H9 (cell line): Measurements from ENCODE around the gene ACACA. TPM values are rescaled to one million over a fixed set of nuclear protein-coding genes. Genes with fewer than 3 reads are reported as not detected.

Experiments
- DNase-seq: peaks from one replicate; pipeline ENCODE4 v3.0.0-alpha.2; 2017
- H2AFZ ChIP-seq: one replicate; pipeline ENCODE4 v1.6.1; 2013; ENCODE audit warnings: mild to moderate bottlenecking, low read length, control low read depth, moderate library complexity
- H2AK5ac ChIP-seq: 2 replicates; pipeline ENCODE4 v1.6.1; 2013; ENCODE audit warnings: low read length, control low read depth, mixed read lengths; ENCODE audit not compliant: insufficient read length
- H2BK120ac ChIP-seq: one replicate; pipeline ENCODE4 v1.6.1; 2013; ENCODE audit warnings: low read depth, mild to moderate bottlenecking, low read length, control low read depth, inconsistent platforms; ENCODE audit not compliant: poor library complexity, severe bottlenecking
- H2BK12ac ChIP-seq: 2 replicates; pipeline ENCODE4 v1.6.1; 2013; ENCODE audit warnings: low read length, control low read depth, mixed read lengths, low read depth; ENCODE audit not compliant: insufficient read length
- H2BK15ac ChIP-seq: 2 replicates; pipeline ENCODE4 v1.6.1; 2013; ENCODE audit warnings: low read depth, low read length, control low read depth
- H2BK20ac ChIP-seq: one replicate; pipeline ENCODE4 v1.6.1; 2013; ENCODE audit warnings: low read depth, mild to moderate bottlenecking, low read length, control low read depth, inconsistent platforms; ENCODE audit not compliant: poor library complexity, severe bottlenecking
- H2BK5ac ChIP-seq: 2 replicates; pipeline ENCODE4 v1.6.1; 2013; ENCODE audit warnings: low read length, control low read depth, mixed read lengths; ENCODE audit not compliant: insufficient read length
- H3K14ac ChIP-seq: 2 replicates; pipeline ENCODE4 v1.6.1; 2013; ENCODE audit warnings: low read length, control low read depth; ENCODE audit not compliant: insufficient read depth
- H3K18ac ChIP-seq: 2 replicates; pipeline ENCODE4 v1.6.1; 2013; ENCODE audit warnings: low read depth, mild to moderate bottlenecking, mixed read lengths, low read length, control low read depth; ENCODE audit not compliant: insufficient read length
- H3K23ac ChIP-seq: 2 replicates; pipeline ENCODE4 v1.6.1; 2013; ENCODE audit warnings: low read length, control low read depth, mixed read lengths, low read depth; ENCODE audit not compliant: insufficient read length
- H3K23me2 ChIP-seq: 2 replicates; pipeline ENCODE4 v1.6.1; 2013; ENCODE audit warnings: low read depth, mild to moderate bottlenecking, mixed read lengths, low read length, control low read depth; ENCODE audit not compliant: insufficient read length, poor library complexity, severe bottlenecking
- H3K27ac ChIP-seq: 2 replicates; pipeline ENCODE4 v1.5.1; 2013; ENCODE audit warnings: low read length, control low read depth, mixed read lengths, low read depth; ENCODE audit not compliant: insufficient read length
- H3K27me3 ChIP-seq: 2 replicates; pipeline ENCODE4 v1.6.1; 2013; ENCODE audit warnings: low read length, control low read depth, inconsistent platforms; ENCODE audit not compliant: insufficient read depth
- H3K4ac ChIP-seq: 2 replicates; pipeline ENCODE4 v1.6.1; 2013; ENCODE audit warnings: low read depth, mild to moderate bottlenecking, control low read depth, inconsistent platforms, low read length, moderate library complexity
- H3K4me1 ChIP-seq: 2 replicates; pipeline ENCODE4 v1.6.1; 2013; ENCODE audit warnings: low read length, control low read depth, inconsistent platforms; ENCODE audit not compliant: insufficient read depth
- H3K4me2 ChIP-seq: 2 replicates; pipeline ENCODE4 v1.6.1; 2013; ENCODE audit warnings: low read length, control low read depth, mixed read lengths; ENCODE audit not compliant: insufficient read length, insufficient read depth
- H3K56ac ChIP-seq: 2 replicates; pipeline ENCODE4 v1.6.1; 2013; ENCODE audit warnings: low read depth, mild to moderate bottlenecking, mixed read lengths, low read length, control low read depth; ENCODE audit not compliant: insufficient read length
- H3K79me1 ChIP-seq: 2 replicates; pipeline ENCODE4 v1.6.1; 2013; ENCODE audit warnings: low read depth, mild to moderate bottlenecking, moderate library complexity, low read length, control low read depth, inconsistent platforms; ENCODE audit not compliant: insufficient read depth, poor library complexity, severe bottlenecking
- H3K79me2 ChIP-seq: 2 replicates; pipeline ENCODE4 v1.6.1; 2013; ENCODE audit warnings: low read length, control low read depth, inconsistent platforms; ENCODE audit not compliant: insufficient read depth
- H3K9ac ChIP-seq: 2 replicates; pipeline ENCODE4 v1.6.1; 2013; ENCODE audit warnings: low read length, control low read depth, mixed read lengths; ENCODE audit not compliant: insufficient read length; ENCODE audit errors: extremely low read depth
- H3K9me3 ChIP-seq: one replicate; pipeline ENCODE4 v1.6.1; 2013; ENCODE audit warnings: low read depth, low read length, inconsistent platforms; ENCODE audit not compliant: control insufficient read depth
- H3T11ph ChIP-seq: one replicate; pipeline ENCODE4 v1.6.1; 2013; ENCODE audit warnings: mild to moderate bottlenecking, low read length, control low read depth, inconsistent platforms
- H4K20me1 ChIP-seq: one replicate; pipeline ENCODE4 v1.6.1; 2013; ENCODE audit not compliant: control insufficient read depth, insufficient read length, insufficient read depth
- H4K5ac ChIP-seq: 2 replicates; pipeline ENCODE4 v1.6.1; 2013; ENCODE audit warnings: low read depth, mild to moderate bottlenecking, mixed read lengths, low read length, control low read depth; ENCODE audit not compliant: insufficient read length
- H4K8ac ChIP-seq: replicated peaks from 2 replicates; pipeline ENCODE4 v1.6.1; 2013; ENCODE audit warnings: low read length, control low read depth, mixed read lengths, low read depth; ENCODE audit not compliant: insufficient read length
- H4K91ac ChIP-seq: 2 replicates; pipeline ENCODE4 v1.6.1; 2013; ENCODE audit warnings: low read depth, mild to moderate bottlenecking, moderate library complexity, mixed read lengths, low read length, control low read depth; ENCODE audit not compliant: insufficient read length
- H3K27ac Mint-ChIP-seq, 3 experiments: 2 replicates in 2 of 3; 3 replicates in 1 of 3; pipeline ENCODE4 v1.8.0; 2020 to 2021; ENCODE audit warnings: mixed read lengths in 3 of 3, mild to moderate bottlenecking in 1 of 3, moderate library complexity in 1 of 3
- H3K27me3 Mint-ChIP-seq: 2 replicates; pipeline ENCODE4 v1.8.0; 2021; ENCODE audit warnings: low read depth, mild to moderate bottlenecking, moderate library complexity, mixed read lengths
- H3K36me3 Mint-ChIP-seq, 3 experiments: 2 replicates in 2 of 3; 3 replicates in 1 of 3; pipeline ENCODE4 v1.8.0; 2020 to 2021; ENCODE audit warnings: low read depth in 3 of 3, mixed read lengths in 3 of 3; ENCODE audit not compliant: insufficient read depth in 1 of 3
- H3K4me1 Mint-ChIP-seq, 2 experiments: 2 replicates each; pipeline ENCODE4 v1.8.0; 2020; ENCODE audit warnings: mixed read lengths in 2 of 2
- H3K4me3 Mint-ChIP-seq, 2 experiments: 2 replicates in 1 of 2; 3 replicates in 1 of 2; pipeline ENCODE4 v1.8.0; 2020 to 2021; ENCODE audit warnings: mild to moderate bottlenecking in 2 of 2, mixed read lengths in 2 of 2, moderate library complexity in 1 of 2
- H3K9me3 Mint-ChIP-seq, 2 experiments: 2 replicates in 1 of 2; 3 replicates in 1 of 2; pipeline ENCODE4 v1.8.0; 2020; ENCODE audit warnings: mild to moderate bottlenecking in 2 of 2, mixed read lengths in 2 of 2, moderate library complexity in 1 of 2
- CTCF ChIP-seq: fragments of 200-600 bp; sonication (generic); conservative IDR thresholded peaks from 3 replicates; pipeline ENCODE4 v1.8.0; 2021; ENCODE audit warnings: antibody characterized with exemption, mild to moderate bottlenecking
- WGBS: extraction: QIAGEN DNeasy Blood & Tissue Kit; methylation state at CpG from one replicate; pipeline ENCODE4 v1.1.7; 2013; ENCODE audit warnings: missing lambda C conversion rate, low lambda C conversion rate, mixed read lengths; ENCODE audit not compliant: insufficient read length; ENCODE audit errors: extremely low coverage; 5-methylcytosine and 5-hydroxymethylcytosine counted together
- total RNA-seq: library from RNA; stranded (reverse); gene quantifications from 2 replicates; pipeline ENCODE4 v1.2.1, GENCODE V29; 2021

ACACA gene
- total RNA-seq, 1 experiment from 2014 or later, result 135 TPM

- Histone ChIP-seq H4K5ac (no peak overlapping the region), H3K9me3 (no peaks in the 10 kb centered on the region), H3K23me2 (no peaks in the 10 kb centered on the region), H2BK20ac (no peak overlapping the region), H3T11ph (no peak overlapping the region), H3K4me2 (no peak overlapping the region), H3K79me1 (no peaks in the 10 kb centered on the region), H3K4ac (no peak overlapping the region), H4K91ac (no peak overlapping the region), H2BK5ac (no peak overlapping the region), H2BK12ac (no peak overlapping the region), H2AFZ (no peak overlapping the region), H3K4me1 (peaks cover 13% of the 10 kb centered on the region), H3K79me2 (no peaks in the 10 kb centered on the region), H3K9ac (no peak overlapping the region), H3K27me3 (no peaks in the 10 kb centered on the region), H3K56ac (no peak overlapping the region), H4K8ac (no peak overlapping the region), H3K23ac (no peak overlapping the region), H3K27ac (no peak overlapping the region), H2AK5ac (no peak overlapping the region), H2BK15ac (no peak overlapping the region), H2BK120ac (no peak overlapping the region), H3K14ac (no peak overlapping the region), H3K18ac (no peak overlapping the region), H4K20me1 (no peaks in the 10 kb centered on the region)
- H3K36me3 Mint-ChIP-seq, result peaks cover 39 to 61% (median 54%) of the 10 kb centered on the region in 3 experiments; a peak in 6 of 7 replicates
- no peak for TF ChIP-seq CTCF
- DNase-seq, result no peak
- no CpG with 5 or more reads among the region's 5 CpGs for WGBS
- H3K4me1 Mint-ChIP-seq, result peaks cover 43 to 48% of the 10 kb centered on the region in 2 experiments
- H3K9me3 Mint-ChIP-seq, result peaks cover 8 to 9% of the 10 kb centered on the region in 2 experiments
- peak overlapping the region; percentile 54 to 86 (median 75); a peak in 4 of 7 replicates for H3K27ac Mint-ChIP-seq
- no peak overlapping the region for H3K4me3 Mint-ChIP-seq
- H3K27me3 Mint-ChIP-seq, result peaks cover 2% of the 10 kb centered on the region; the same call in 1 of the 2 replicates
Measured at GRCh38 chr17:37084372-37084771, 322.3 kb downstream of the ACACA start.
